H1 (cell line): Measurements from ENCODE around the gene PACSIN2. TPM values are rescaled to one million over a fixed set of nuclear protein-coding genes. Genes with fewer than 3 reads are reported as not detected.

Experiments
- CTCF ChIA-PET: fragments of 300-600 bp; sonication (Branson Sonifier 250); formaldehyde crosslinking; loops from one replicate; lab custom pipeline; 2021; ENCODE audit not compliant: partially characterized antibody; lab: Charles Lee
- POLR2A ChIA-PET: fragments of 300-600 bp; sonication (Branson Sonifier 250); formaldehyde crosslinking; loops from one replicate; lab custom pipeline; 2021; ENCODE audit warnings: inconsistent platforms; ENCODE audit not compliant: partially characterized antibody; lab: Charles Lee
- DNase-seq, 2 experiments: peaks; one replicate each; pipeline versions ENCODE4 v3.0.0 to v3.0.0-alpha.2; 2010 to 2022; ENCODE audit warnings: low spot score in 2 of 2, low read depth in 1 of 2, mixed read lengths in 1 of 2
- FAIRE-seq: peaks from 2 replicates; lab custom pipeline; 2011; peaks lifted over from hg19 to GRCh38; lab: Jason Lieb, UNC
- H2AFZ ChIP-seq: 2 replicates; pipeline ENCODE4 v1.8.1; 2012; ENCODE audit warnings: low read length, inconsistent platforms
- H2AK5ac ChIP-seq: 2 replicates; pipeline ENCODE4 v1.6.1; 2013; ENCODE audit warnings: low read depth, low read length
- H2BK120ac ChIP-seq: replicated peaks from 2 replicates; pipeline ENCODE3; 2013; ENCODE audit warnings: low read depth, low read length, inconsistent platforms
- H2BK12ac ChIP-seq: 2 replicates; pipeline ENCODE4 v1.6.1; 2013; ENCODE audit warnings: low read depth, low read length
- H2BK15ac ChIP-seq: 2 replicates; pipeline ENCODE4 v1.6.1; 2013; ENCODE audit warnings: low read length
- H2BK20ac ChIP-seq: 2 replicates; pipeline ENCODE4 v1.6.1; 2013; ENCODE audit warnings: low read length
- H2BK5ac ChIP-seq: 2 replicates; pipeline ENCODE4 v1.6.1; 2013; ENCODE audit warnings: low read depth, low read length
- H3K14ac ChIP-seq: 2 replicates; pipeline ENCODE4 v1.6.1; 2013; ENCODE audit warnings: inconsistent platforms; ENCODE audit not compliant: insufficient read length
- H3K18ac ChIP-seq: 2 replicates; pipeline ENCODE4 v1.6.1; 2013; ENCODE audit warnings: low read length; ENCODE audit errors: extremely low read depth
- H3K23ac ChIP-seq: 2 replicates; pipeline ENCODE4 v1.6.1; 2013; ENCODE audit warnings: inconsistent platforms; ENCODE audit not compliant: insufficient read length
- H3K23me2 ChIP-seq: 2 replicates; pipeline ENCODE4 v1.6.1; 2013; ENCODE audit warnings: low read depth, low read length
- H3K27ac ChIP-seq: 2 replicates; pipeline ENCODE4 v1.6.1; 2011; ENCODE audit warnings: low read depth, low read length, inconsistent platforms
- H3K27me3 ChIP-seq, 4 experiments: replicated peaks in 1 of 4; 1 replicate in 1 of 4; 2 replicates in 3 of 4; pipeline versions ENCODE4 v1.6.1 to v1.8.1; 2011 to 2013; ENCODE audit warnings: low read length in 3 of 4, mild to moderate bottlenecking in 3 of 4, inconsistent platforms in 2 of 4, mixed read lengths in 2 of 4, moderate library complexity in 1 of 4; ENCODE audit not compliant: control insufficient read depth in 3 of 4, insufficient read depth in 3 of 4; ENCODE audit errors: extremely low read depth in 1 of 4
- H3K36me3 ChIP-seq, 4 experiments: 2 replicates each; pipeline versions ENCODE4 v1.6.1 to v1.8.1; 2011 to 2013; ENCODE audit warnings: mild to moderate bottlenecking in 4 of 4, low read length in 3 of 4, moderate library complexity in 2 of 4, control low read depth in 1 of 4, inconsistent platforms in 1 of 4; ENCODE audit not compliant: insufficient read depth in 4 of 4, control insufficient read depth in 2 of 4
- H3K4ac ChIP-seq: replicated peaks from 2 replicates; pipeline ENCODE3; 2013; ENCODE audit warnings: low read length, low read depth, mixed read lengths, inconsistent platforms; ENCODE audit not compliant: insufficient read length
- H3K4me1 ChIP-seq, 4 experiments: replicated peaks in 1 of 4; 1 replicate in 1 of 4; 2 replicates in 3 of 4; pipeline versions ENCODE4 v1.6.1 to v1.8.1; 2011 to 2013; ENCODE audit warnings: low read length in 3 of 4, inconsistent platforms in 2 of 4, mixed read lengths in 1 of 4; ENCODE audit not compliant: insufficient read depth in 4 of 4, control insufficient read depth in 3 of 4
- H3K4me2 ChIP-seq, 2 experiments: 2 replicates each; pipeline versions ENCODE4 v1.6.1 to v1.8.1; 2011 to 2013; ENCODE audit warnings: low read depth in 2 of 2, low read length in 2 of 2, control low read depth in 1 of 2, inconsistent platforms in 1 of 2, mild to moderate bottlenecking in 1 of 2; ENCODE audit not compliant: insufficient read depth in 1 of 2
- H3K4me3 ChIP-seq, 4 experiments: fragments of 200-600, 300-600 bp in 1 of 4; sonication (generic), shearing (Covaris generic), sonication (Bioruptor Twin) in 1 of 4; 2 replicates each; pipeline versions ENCODE4 v1.5.1 to v1.8.1; 2011 to 2016; ENCODE audit warnings: low read length in 4 of 4, low read depth in 3 of 4, control low read depth in 2 of 4, inconsistent platforms in 2 of 4, mild to moderate bottlenecking in 2 of 4, mixed read lengths in 1 of 4, moderate library complexity in 1 of 4; ENCODE audit not compliant: insufficient read depth in 2 of 4; ENCODE audit errors: extremely low read depth in 1 of 4
- H3K56ac ChIP-seq: replicated peaks from 2 replicates; pipeline ENCODE3; 2013; ENCODE audit warnings: low read depth, mild to moderate bottlenecking, mixed read lengths, low read length, inconsistent platforms; ENCODE audit not compliant: insufficient read length
- H3K79me1 ChIP-seq: 2 replicates; pipeline ENCODE4 v1.6.1; 2013; ENCODE audit warnings: low read depth, low read length, control low read depth
- H3K79me2 ChIP-seq, 2 experiments: 2 replicates each; pipeline versions ENCODE4 v1.6.1 to v1.8.1; 2012 to 2013; ENCODE audit warnings: low read length in 2 of 2, mild to moderate bottlenecking in 2 of 2, inconsistent platforms in 1 of 2; ENCODE audit not compliant: insufficient read depth in 2 of 2, control insufficient read depth in 1 of 2
- H3K9ac ChIP-seq, 4 experiments: replicated peaks in 1 of 4; 1 replicate in 1 of 4; 2 replicates in 3 of 4; pipeline versions ENCODE4 v1.6.1 to v1.8.1; 2011 to 2013; ENCODE audit warnings: low read depth in 3 of 4, low read length in 3 of 4, control low read depth in 2 of 4, mild to moderate bottlenecking in 2 of 4, moderate library complexity in 2 of 4, inconsistent platforms in 1 of 4; ENCODE audit errors: extremely low read depth in 1 of 4
- H3K9me3 ChIP-seq, 2 experiments: 2 replicates each; pipeline versions ENCODE4 v1.6.1 to v1.8.1; 2012 to 2013; ENCODE audit warnings: mild to moderate bottlenecking in 2 of 2, moderate library complexity in 2 of 2, control low read depth in 1 of 2, inconsistent platforms in 1 of 2, low read depth in 1 of 2, low read length in 1 of 2, mixed read lengths in 1 of 2; ENCODE audit not compliant: insufficient read depth in 2 of 2
- H4K20me1 ChIP-seq, 2 experiments: replicated peaks in 1 of 2; 2 replicates each; pipeline versions ENCODE3 to v1.8.1; 2011 to 2013; ENCODE audit warnings: inconsistent platforms in 2 of 2, low read length in 2 of 2, mild to moderate bottlenecking in 1 of 2; ENCODE audit not compliant: insufficient read depth in 2 of 2, control insufficient read depth in 1 of 2
- H4K5ac ChIP-seq: 2 replicates; pipeline ENCODE4 v1.6.1; 2013; ENCODE audit warnings: low read length, low read depth, mixed read lengths, inconsistent platforms; ENCODE audit not compliant: insufficient read length
- H4K8ac ChIP-seq: 2 replicates; pipeline ENCODE4 v1.8.0; 2013; ENCODE audit warnings: mild to moderate bottlenecking, moderate library complexity, low read length, inconsistent platforms; ENCODE audit not compliant: insufficient read depth; ENCODE audit errors: extremely low read depth
- H4K91ac ChIP-seq: replicated peaks from 2 replicates; pipeline ENCODE3; 2013; ENCODE audit warnings: low read length, mixed read lengths, inconsistent platforms; ENCODE audit not compliant: insufficient read length
- CHD1 ChIP-seq: IDR thresholded peaks from 2 replicates; pipeline ENCODE4 v1.6.1; 2012; ENCODE audit warnings: low read depth, low read length, improper control_type of control experiment
- EZH2 ChIP-seq: fragments of 200-600 bp; sonication (generic); IDR thresholded peaks from 2 replicates; pipeline ENCODE4 v1.7.1; 2012; ENCODE audit warnings: low read depth, mild to moderate bottlenecking, moderate library complexity, low read length, inconsistent platforms; ENCODE audit not compliant: severe bottlenecking
- FOSL1 ChIP-seq: IDR thresholded peaks from 2 replicates; pipeline ENCODE4 v1.6.1; 2011; ENCODE audit warnings: mild to moderate bottlenecking, low read depth, low read length, moderate library complexity; ENCODE audit not compliant: insufficient read depth
- POLR2A ChIP-seq, 2 experiments: IDR thresholded peaks; 1 replicate in 1 of 2; 2 replicates in 1 of 2; pipeline ENCODE4 v1.6.1; 2011; ENCODE audit warnings: low read depth in 2 of 2, low read length in 2 of 2, mild to moderate bottlenecking in 2 of 2; ENCODE audit errors: control extremely low read depth in 1 of 2
- POU5F1 ChIP-seq: IDR thresholded peaks from 2 replicates; pipeline ENCODE4 v1.6.1; 2011; ENCODE audit warnings: low read depth, mild to moderate bottlenecking, low read length, moderate library complexity
- TAF1 ChIP-seq: IDR thresholded peaks from 2 replicates; pipeline ENCODE4 v1.6.1; 2011; ENCODE audit warnings: mild to moderate bottlenecking, low read depth, low read length
- TCF12 ChIP-seq: IDR thresholded peaks from 2 replicates; pipeline ENCODE4 v1.6.1; 2011; ENCODE audit warnings: low read depth, mild to moderate bottlenecking, low read length
- TEAD4 ChIP-seq: IDR thresholded peaks from 2 replicates; pipeline ENCODE4 v1.6.1; 2012; ENCODE audit warnings: low read depth, low read length, inconsistent platforms, mixed read lengths
- YY1 ChIP-seq: IDR thresholded peaks from 2 replicates; pipeline ENCODE4 v1.6.1; 2011; ENCODE audit warnings: low read depth, mild to moderate bottlenecking, low read length
- WGBS, 2 experiments: shearing (Covaris generic) in 1 of 2; methylation state at CpG; one replicate each; pipeline versions ENCODE4 v1.1.6 to v1.1.7; 2013 to 2015; ENCODE audit warnings: low lambda C conversion rate in 2 of 2, mixed read lengths in 2 of 2, inconsistent platforms in 1 of 2, low coverage in 1 of 2, missing lambda C conversion rate in 1 of 2; ENCODE audit not compliant: insufficient replicate concordance in 2 of 2, insufficient coverage in 1 of 2, insufficient read length in 1 of 2; ENCODE audit errors: extremely low coverage in 1 of 2, missing lambda C conversion rate in 1 of 2; 5-methylcytosine and 5-hydroxymethylcytosine counted together
- polyA plus RNA-seq, 7 experiments: library from polyadenylated mRNA; depleted of rRNA in 3 of 7; stranded (reverse) in 5 of 7; unstranded in 2 of 7; fragments of >200 nt in 5 of 7; fragments of 200-250 nt in 2 of 7; gene quantifications; 1 replicate in 5 of 7; 2 replicates in 1 of 7; 4 replicates in 1 of 7; pipeline versions ENCODE4 v1.2.1 to v1.2.3, GENCODE V29; 2011 to 2013; ENCODE audit warnings: missing spikeins in 2 of 7, mixed read lengths in 2 of 7
- total RNA-seq: library from RNA; stranded (reverse); fragmentation: NEBNext Ultra II Directional; extraction: Animal tissue kit (Norgen Biotek cat#: 25700); gene quantifications from 2 replicates; pipeline ENCODE4 v1.2.1, GENCODE V29; 2021

PACSIN2 gene
- total and polyA plus RNA-seq, 2 of the 8 experiments (the other 6 are each of a cell fraction or from before 2014, with no cell fraction given) = 44.8 to 64.2 TPM

DNA sequence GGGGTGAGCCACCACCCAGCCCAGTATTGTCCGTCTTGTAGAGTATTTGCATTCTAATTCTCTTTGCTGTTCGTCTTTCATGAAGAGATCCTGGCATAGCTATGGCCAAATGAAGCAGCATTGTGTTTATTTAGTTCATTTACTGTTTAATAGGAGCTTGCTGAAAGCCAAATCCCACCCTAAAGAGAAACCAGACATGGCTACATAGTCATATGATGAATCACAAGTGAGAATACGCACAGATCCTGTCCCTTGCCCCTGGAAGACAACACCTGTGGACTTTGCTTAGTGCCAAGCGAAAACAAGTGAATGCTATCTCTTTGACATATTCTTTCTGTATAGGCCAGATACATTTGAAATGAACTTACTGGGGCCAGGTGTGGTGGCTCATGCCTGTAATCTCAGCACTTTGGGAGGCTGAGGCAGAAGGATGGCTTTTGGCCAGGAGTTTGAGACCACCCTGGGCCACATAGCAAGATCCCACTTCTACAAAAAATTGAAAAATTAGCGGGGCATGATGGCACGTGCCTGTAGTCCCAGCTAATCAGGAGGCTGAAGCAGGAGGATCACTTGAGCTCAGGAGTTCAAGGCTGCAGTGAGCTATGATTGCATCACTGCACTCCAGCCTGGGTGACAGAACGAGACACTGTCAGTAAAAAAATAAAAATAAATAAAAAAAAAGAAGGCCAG is 152.8 kb downstream of the PACSIN2 start:
- no peaks in the 10 kb centered on the region for H3K79me2 ChIP-seq
- no peaks in the 10 kb centered on the region for H3K79me1 ChIP-seq
- peaks cover 6 to 14% (median 10%) of the 10 kb centered on the region in 4 experiments for H3K27me3 ChIP-seq
- H3K27ac ChIP-seq = no peak overlapping the region
- no peak overlapping the region for H3K4ac ChIP-seq
- H2BK5ac ChIP-seq = no peak overlapping the region
- no peak overlapping the region for H2BK20ac ChIP-seq
- ChIA-PET POLR2A (no interaction called here), CTCF (interaction anchor here (0.6 to 0.7 kb wide), 3 partner anchors 72 to 700 kb away, joined by 3 to 4 read pairs (median 4); no protein-coding TSS in a partner anchor)
- H3K9me3 ChIP-seq = peaks cover 0 to 6% of the 10 kb centered on the region in 2 experiments; a peak in 2 of 4 replicates
- no peak overlapping the region for H3K56ac ChIP-seq
- no peak overlapping the region for H2BK120ac ChIP-seq
- no peak overlapping the region for H2BK15ac ChIP-seq
- no peaks in the 10 kb centered on the region for H3K36me3 ChIP-seq
- H3K23me2 ChIP-seq = no peaks in the 10 kb centered on the region
- H2AFZ ChIP-seq = no peak overlapping the region
- H2AK5ac ChIP-seq = no peak overlapping the region
- no peak overlapping the region for H4K5ac ChIP-seq
- H3K18ac ChIP-seq = no peak overlapping the region
- no peak overlapping the region for H4K8ac ChIP-seq
- no peak overlapping the region for H3K14ac ChIP-seq
- H3K4me3 ChIP-seq = no peak overlapping the region
- no peaks in the 10 kb centered on the region for H3K4me1 ChIP-seq
- no peak overlapping the region for H3K4me2 ChIP-seq
- no peaks in the 10 kb centered on the region for H4K20me1 ChIP-seq
- H3K9ac ChIP-seq = no peak overlapping the region
- FAIRE-seq (no peak), DNase-seq (no peak)
- H4K91ac ChIP-seq = no peak overlapping the region
- H3K23ac ChIP-seq = no peak overlapping the region
- H2BK12ac ChIP-seq = no peak overlapping the region
- 84% methylated on average over 7 of the region's 7 CpGs; no CpG with 5 or more reads in 1 of the 2 experiments for WGBS, 2 experiments
- TF ChIP-seq POLR2A (IDR thresholded peaks at IDR 0.05; ENCODE audit: control extremely low read depth in 1 of 2, low read depth in 2 of 2, low read length in 2 of 2) (no peak), TEAD4 (no peak), TAF1 (no peak), EZH2 (no peak), YY1 (no peak), POU5F1 (no peak), FOSL1 (no peak), TCF12 (no peak), CHD1 (no peak)
